Endothelial cell of coronary artery (primary cell): ENCODE results near the gene ZRANB1. TPM values are rescaled to one million over a fixed set of nuclear protein-coding genes. Genes with fewer than 3 reads are reported as not detected.

Source experiments
- total RNA-seq: library from RNA; depleted of rRNA; stranded (reverse); fragments of >200 nt; gene quantifications from 2 replicates; pipeline ENCODE4 v1.2.3, GENCODE V29; 2014

ZRANB1 gene
- total RNA-seq, result 18.5 and 24.1 TPM in 2 replicates

GRCh38 chr10:124941823-124942222 lies at the start of gene ZRANB1:
Gene ZRANB1 (plus strand): TSS chr10:124942123. CDS start chr10:124942494, 371 bp downstream.

Other genes starting within 250 kb of the ZRANB1 start
- 13.2 and 14.5 TPM in 2 replicates for gene FAM53B, start 197.7 kb upstream of the ZRANB1 start, total RNA-seq
- gene EEF1AKMT2, start 150.2 kb upstream of the ZRANB1 start, total RNA-seq, result 13.9 and 18.3 TPM in 2 replicates
- gene ABRAXAS2, start 140.3 kb upstream of the ZRANB1 start, total RNA-seq, result 11.5 TPM in 2 replicates
- 87.1 and 120 TPM in 2 replicates for gene CTBP2, start 218.4 kb downstream of the ZRANB1 start, total RNA-seq